MG63 (cell line): Measurements from ENCODE around the gene ACOT4. TPM values are rescaled to one million over a fixed set of nuclear protein-coding genes. Genes with fewer than 3 reads are reported as not detected.
"Not testable (repeated sequence)": the region's sequence is repeated elsewhere in the genome, so short reads cannot be mapped to it uniquely, and the experiment has no call there.

Experiments used
- DNase-seq: peaks from one replicate; pipeline ENCODE4 v3.0.0-alpha.2; 2020
- H3K27me3 ChIP-seq: fragments of 250-450 bp; sonication (Bioruptor Pico); 2 replicates; pipeline ENCODE4 v1.5.1; 2020; ENCODE audit warnings: mild to moderate bottlenecking, moderate library complexity
- H3K36me3 ChIP-seq: fragments of 250-450 bp; sonication (Bioruptor Pico); 2 replicates; pipeline ENCODE4 v1.5.1; 2020; ENCODE audit warnings: mild to moderate bottlenecking, moderate library complexity
- H3K4me3 ChIP-seq: fragments of 250-450 bp; sonication (Bioruptor Pico); 2 replicates; pipeline ENCODE4 v1.5.1; 2020; ENCODE audit warnings: mild to moderate bottlenecking, moderate library complexity
- H3K9me3 ChIP-seq: fragments of 250-450 bp; sonication (Bioruptor Pico); 2 replicates; pipeline ENCODE4 v1.5.1; 2020; ENCODE audit warnings: mild to moderate bottlenecking, moderate library complexity
- total RNA-seq: library from RNA; depleted of rRNA; stranded (reverse); fragments of >200 nt; shearing (Covaris generic); gene quantifications from 2 replicates; pipeline ENCODE4 v1.2.3, GENCODE V29; 2014; ENCODE audit warnings: low replicate concordance

The ACOT4 gene
- total RNA-seq, 1 experiment from 2014 or later, result 0.76 TPM

- no peak for DNase-seq
- H3K4me3 ChIP-seq, result no peak overlapping the region
Measured at GRCh38 chr14:73613419-73613963, 21.8 kb downstream of the ACOT4 start.

GRCh38 chr14:73616831-73617230, 25.2 kb downstream of the ACOT4 start:
- no peak for DNase-seq
- Histone ChIP-seq H3K27me3 (no peaks in the 10 kb centered on the region), H3K36me3 (no peaks in the 10 kb centered on the region), H3K9me3 (no peaks in the 10 kb centered on the region), H3K4me3 (no peak overlapping the region)

More at GRCh38 chr14:73613419-73613963, 21.8 kb downstream of the ACOT4 start:
- Histone ChIP-seq H3K27me3 (no peaks in the 10 kb centered on the region), H3K36me3 (no peaks in the 10 kb centered on the region), H3K9me3 (no peaks in the 10 kb centered on the region)

DNA sequence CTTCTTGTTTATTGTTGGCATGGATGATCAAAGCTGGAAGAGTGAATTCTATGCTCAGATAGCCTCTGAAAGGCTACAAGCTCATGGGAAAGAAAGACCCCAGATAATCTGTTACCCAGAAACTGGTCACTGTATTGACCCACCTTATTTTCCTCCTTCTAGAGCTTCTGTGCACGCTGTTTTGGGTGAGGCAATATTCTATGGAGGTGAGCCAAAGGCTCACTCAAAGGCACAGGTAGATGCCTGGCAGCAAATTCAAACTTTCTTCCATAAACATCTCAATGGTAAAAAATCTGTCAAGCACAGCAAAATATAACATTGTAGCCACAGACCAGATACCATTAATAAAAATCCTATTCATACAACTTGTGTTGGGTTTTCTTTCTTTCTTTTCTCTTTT, 27.9 kb downstream of the ACOT4 start:
- Histone ChIP-seq H3K36me3 (no peaks in the 10 kb centered on the region), H3K9me3 (no peaks in the 10 kb centered on the region), H3K4me3 (no peak overlapping the region), H3K27me3 (no peaks in the 10 kb centered on the region)
- no peak for DNase-seq

DNA sequence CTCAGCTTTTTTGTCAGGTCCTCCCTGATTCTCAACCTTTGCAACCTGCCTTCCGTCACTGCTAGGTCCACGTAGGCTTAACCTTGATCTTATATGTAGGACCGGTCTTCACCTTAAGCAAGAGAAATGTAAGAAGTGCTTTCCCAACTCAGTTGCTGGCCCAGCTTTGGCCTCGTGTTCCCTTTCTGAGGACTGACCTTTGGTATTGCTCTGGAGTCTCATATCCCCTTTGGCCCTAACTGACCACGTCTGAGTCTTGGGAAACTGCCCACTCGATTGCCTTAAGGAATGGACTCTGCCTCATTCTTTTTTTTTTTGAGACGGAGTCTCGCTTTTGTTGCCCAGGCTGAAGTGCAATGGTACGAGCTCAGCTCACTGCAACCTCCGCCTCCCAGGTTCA, 28.6 kb downstream of the ACOT4 start:
- H3K4me3 ChIP-seq, result no peak overlapping the region
- no peak for DNase-seq
- no peaks in the 10 kb centered on the region for H3K36me3 ChIP-seq
- H3K27me3 ChIP-seq, result no peaks in the 10 kb centered on the region
- no peaks in the 10 kb centered on the region for H3K9me3 ChIP-seq

GRCh38 chr14:73623504-73624054, 31.9 kb downstream of the ACOT4 start:
- no peaks in the 10 kb centered on the region for H3K36me3 ChIP-seq
- no peaks in the 10 kb centered on the region for H3K27me3 ChIP-seq
- no peak overlapping the region for H3K4me3 ChIP-seq
- DNase-seq, result no peak
- H3K9me3 ChIP-seq, result no peaks in the 10 kb centered on the region

DNA sequence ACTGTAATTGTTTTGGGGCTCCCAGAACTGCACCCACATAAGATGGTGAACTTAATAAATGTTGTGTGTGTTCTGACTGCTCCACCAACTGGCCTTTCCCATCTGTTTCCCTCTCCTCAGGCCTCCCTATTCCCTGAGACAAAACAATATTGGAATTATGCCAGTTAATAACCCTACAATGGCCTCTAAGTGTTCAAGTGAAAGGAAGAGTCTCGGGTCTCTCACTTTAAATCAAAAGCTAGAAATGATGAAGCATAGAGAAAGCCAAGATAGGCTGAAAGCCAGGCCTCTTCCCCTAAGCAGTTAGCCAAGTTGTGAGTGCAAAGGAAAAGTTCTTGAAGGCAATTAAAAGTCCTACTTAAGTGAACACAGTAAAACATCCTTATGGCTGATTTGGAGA, 34.0 kb downstream of the ACOT4 start:
- H3K27me3 ChIP-seq, result no peaks in the 10 kb centered on the region
- no peak for DNase-seq
- H3K9me3 ChIP-seq, result no peaks in the 10 kb centered on the region
- H3K36me3 ChIP-seq, result no peaks in the 10 kb centered on the region
- no peak overlapping the region for H3K4me3 ChIP-seq

DNA sequence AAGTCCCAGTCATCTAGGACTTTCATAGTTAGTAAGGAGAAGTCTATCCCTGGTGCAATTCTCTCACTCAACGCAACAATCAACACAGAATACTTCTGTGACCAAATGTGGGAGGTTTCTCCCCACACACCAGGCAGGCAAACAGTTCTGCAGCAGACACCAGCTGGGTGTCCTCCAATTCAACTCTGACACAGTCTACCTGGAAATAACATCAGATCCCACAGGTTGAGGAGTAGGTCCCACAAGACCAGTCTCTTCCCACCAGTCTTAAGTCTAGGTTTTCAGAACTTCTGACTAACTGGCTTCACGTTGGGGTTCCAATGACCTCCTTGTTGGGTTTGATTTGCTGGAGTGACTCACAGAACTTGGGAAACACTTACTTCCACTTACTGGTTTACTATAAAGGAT, 35.5 kb downstream of the ACOT4 start:
- Histone ChIP-seq H3K9me3 (no peaks in the 10 kb centered on the region), H3K4me3 (no peak overlapping the region), H3K27me3 (no peaks in the 10 kb centered on the region), H3K36me3 (no peaks in the 10 kb centered on the region)
- DNase-seq, result no peak

GRCh38 chr14:73630009-73630780, 38.5 kb downstream of the ACOT4 start:
- H3K36me3 ChIP-seq, result no peaks in the 10 kb centered on the region
- H3K4me3 ChIP-seq, result no peak overlapping the region
- no peak for DNase-seq
- no peaks in the 10 kb centered on the region for H3K9me3 ChIP-seq
- no peaks in the 10 kb centered on the region for H3K27me3 ChIP-seq

GRCh38 chr14:73633116-73634010, 41.7 kb downstream of the ACOT4 start:
- peak overlapping the region; percentile 19; the same call in 1 of the 2 replicates for H3K4me3 ChIP-seq
- no peaks in the 10 kb centered on the region for H3K36me3 ChIP-seq
- no peaks in the 10 kb centered on the region for H3K27me3 ChIP-seq
- DNase-seq, result peak; percentile 38
- no peaks in the 10 kb centered on the region for H3K9me3 ChIP-seq

- no peak for DNase-seq
- H3K36me3 ChIP-seq, result no peaks in the 10 kb centered on the region
- H3K4me3 ChIP-seq, result no peak overlapping the region
- no peaks in the 10 kb centered on the region for H3K9me3 ChIP-seq
- no peaks in the 10 kb centered on the region for H3K27me3 ChIP-seq
Measured at GRCh38 chr14:73634011-73634833, 42.5 kb downstream of the ACOT4 start.

GRCh38 chr14:73636355-73636754, 44.7 kb downstream of the ACOT4 start:
- not testable (repeated sequence) for H3K4me3 ChIP-seq, H3K36me3 ChIP-seq, H3K27me3 ChIP-seq, DNase-seq, H3K9me3 ChIP-seq

- no peak for DNase-seq
- no peaks in the 10 kb centered on the region for H3K9me3 ChIP-seq
- H3K4me3 ChIP-seq, result no peak overlapping the region
- no peaks in the 10 kb centered on the region for H3K36me3 ChIP-seq
- no peaks in the 10 kb centered on the region for H3K27me3 ChIP-seq
Measured at GRCh38 chr14:73637830-73638229, 46.2 kb downstream of the ACOT4 start.

DNA sequence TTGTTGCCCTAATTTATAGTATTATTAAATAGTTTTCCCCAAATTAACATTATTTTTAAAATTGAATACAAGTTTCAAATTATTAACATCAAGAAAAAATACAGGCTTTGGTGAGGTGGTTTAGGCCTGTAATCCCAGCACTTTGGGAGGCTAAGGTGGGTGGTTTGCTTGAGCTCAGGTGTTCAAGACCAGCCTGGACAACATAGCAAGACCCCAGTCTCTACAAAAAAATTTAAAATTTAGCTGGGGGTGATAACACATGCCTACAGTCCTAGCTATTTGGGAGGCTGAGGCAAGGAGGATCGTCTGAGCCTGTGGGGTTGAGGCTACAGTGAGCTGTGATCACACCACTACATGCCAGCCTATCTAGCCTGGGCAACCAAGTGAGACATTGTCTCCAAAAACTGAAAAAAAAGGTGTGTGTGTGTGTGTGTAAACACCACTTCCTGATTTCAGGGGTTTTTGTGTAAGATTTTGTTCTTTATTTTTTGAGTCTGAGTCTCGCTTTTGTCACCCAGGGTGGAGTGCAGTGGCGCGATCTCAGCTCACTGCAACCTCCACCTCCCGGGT, 49.2 kb downstream of the ACOT4 start:
- H3K4me3 ChIP-seq, result no peak overlapping the region
- no peaks in the 10 kb centered on the region for H3K36me3 ChIP-seq
- no peak for DNase-seq
- H3K27me3 ChIP-seq, result no peaks in the 10 kb centered on the region
- no peaks in the 10 kb centered on the region for H3K9me3 ChIP-seq

- Histone ChIP-seq H3K36me3 (no peaks in the 10 kb centered on the region), H3K9me3 (no peaks in the 10 kb centered on the region), H3K4me3 (peak within 1 kb of the TSS; percentile 76), H3K27me3 (no peaks in the 10 kb centered on the region)
- DNase-seq, result peak; percentile 91
Measured at GRCh38 chr14:73644531-73645247, 53.0 kb downstream of the ACOT4 start, which contains the start of gene DNAL1. TSS of gene DNAL1 (plus strand) at chr14:73644986. CDS start at chr14:73645040, 54 bp downstream.

- Histone ChIP-seq H3K27me3 (no peaks in the 10 kb centered on the region), H3K9me3 (no peaks in the 10 kb centered on the region), H3K4me3 (peak overlapping the region; percentile 76), H3K36me3 (no peaks in the 10 kb centered on the region)
- no peak for DNase-seq
Measured at GRCh38 chr14:73645248-73645610, 53.6 kb downstream of the ACOT4 start.
